GM12865 (cell line): Measurements from ENCODE around the gene RASSF4.

Source experiments
- DNase-seq: peaks from one replicate; pipeline ENCODE4 v3.0.0; 2010; ENCODE audit warnings: low read depth
- H3K4me3 ChIP-seq: 2 replicates; pipeline ENCODE4 v1.5.1; 2011; ENCODE audit warnings: mild to moderate bottlenecking, low read depth, low read length, control low read depth
- TF ChIP-seq, protein P1 (sequence below): IDR thresholded peaks from 2 replicates; pipeline ENCODE4 v1.5.1; 2011; ENCODE audit warnings: low read length, control low read depth, low read depth, inconsistent platforms; ENCODE audit not compliant: insufficient read depth; ENCODE audit errors: missing control alignments

The RASSF4 gene

DNA sequence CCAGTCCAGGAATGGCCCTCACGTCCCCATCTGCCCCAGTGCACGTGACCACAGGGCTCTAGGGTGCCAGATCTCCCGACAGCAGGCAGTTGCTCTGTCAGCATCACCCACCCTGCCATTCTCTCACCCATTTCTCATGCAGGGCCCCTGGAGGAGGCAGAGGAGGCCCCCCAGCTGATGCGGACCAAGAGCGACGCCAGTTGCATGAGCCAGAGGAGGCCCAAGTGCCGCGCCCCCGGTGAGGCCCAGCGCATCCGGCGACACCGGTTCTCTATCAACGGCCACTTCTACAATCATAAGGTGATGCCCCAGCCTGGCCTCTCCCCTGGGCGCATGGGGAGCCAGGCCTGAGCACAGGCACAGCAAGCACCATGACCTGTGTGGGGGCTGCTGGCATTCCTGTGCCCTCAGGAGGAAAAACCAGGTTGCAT is 25.1 kb downstream of the RASSF4 start:
- TF ChIP-seq, protein P1, sequence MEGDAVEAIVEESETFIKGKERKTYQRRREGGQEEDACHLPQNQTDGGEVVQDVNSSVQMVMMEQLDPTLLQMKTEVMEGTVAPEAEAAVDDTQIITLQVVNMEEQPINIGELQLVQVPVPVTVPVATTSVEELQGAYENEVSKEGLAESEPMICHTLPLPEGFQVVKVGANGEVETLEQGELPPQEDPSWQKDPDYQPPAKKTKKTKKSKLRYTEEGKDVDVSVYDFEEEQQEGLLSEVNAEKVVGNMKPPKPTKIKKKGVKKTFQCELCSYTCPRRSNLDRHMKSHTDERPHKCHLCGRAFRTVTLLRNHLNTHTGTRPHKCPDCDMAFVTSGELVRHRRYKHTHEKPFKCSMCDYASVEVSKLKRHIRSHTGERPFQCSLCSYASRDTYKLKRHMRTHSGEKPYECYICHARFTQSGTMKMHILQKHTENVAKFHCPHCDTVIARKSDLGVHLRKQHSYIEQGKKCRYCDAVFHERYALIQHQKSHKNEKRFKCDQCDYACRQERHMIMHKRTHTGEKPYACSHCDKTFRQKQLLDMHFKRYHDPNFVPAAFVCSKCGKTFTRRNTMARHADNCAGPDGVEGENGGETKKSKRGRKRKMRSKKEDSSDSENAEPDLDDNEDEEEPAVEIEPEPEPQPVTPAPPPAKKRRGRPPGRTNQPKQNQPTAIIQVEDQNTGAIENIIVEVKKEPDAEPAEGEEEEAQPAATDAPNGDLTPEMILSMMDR, result no peak
- DNase-seq, result no peak
- no peak overlapping the region for H3K4me3 ChIP-seq

DNA sequence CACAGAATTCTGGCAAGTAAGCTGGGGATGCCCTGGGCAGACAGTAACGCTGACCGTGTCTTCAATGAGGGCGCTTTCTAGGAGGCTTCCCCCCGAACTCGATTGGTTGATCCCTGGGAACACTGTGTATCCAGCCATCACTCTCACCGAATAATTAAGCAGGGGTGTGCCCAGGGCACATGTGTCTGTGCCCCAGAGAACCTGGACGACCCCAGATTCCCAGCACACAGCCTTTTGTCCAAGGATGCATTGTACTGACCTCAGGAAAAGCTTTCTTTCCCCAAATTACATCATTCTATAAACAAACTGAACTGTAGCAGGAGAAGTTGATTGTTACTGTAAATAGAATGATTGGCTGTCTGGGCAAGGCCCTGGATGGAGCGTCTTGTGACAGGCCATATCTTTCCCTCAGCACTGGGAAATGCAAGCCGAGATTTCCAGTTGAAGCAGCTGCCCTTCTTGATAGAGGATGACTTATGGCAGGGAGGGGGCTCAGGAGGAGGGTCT is 25.6 kb downstream of the RASSF4 start:
- H3K4me3 ChIP-seq, result no peak overlapping the region
- TF ChIP-seq, protein P1, result no peak
- no peak for DNase-seq

DNA sequence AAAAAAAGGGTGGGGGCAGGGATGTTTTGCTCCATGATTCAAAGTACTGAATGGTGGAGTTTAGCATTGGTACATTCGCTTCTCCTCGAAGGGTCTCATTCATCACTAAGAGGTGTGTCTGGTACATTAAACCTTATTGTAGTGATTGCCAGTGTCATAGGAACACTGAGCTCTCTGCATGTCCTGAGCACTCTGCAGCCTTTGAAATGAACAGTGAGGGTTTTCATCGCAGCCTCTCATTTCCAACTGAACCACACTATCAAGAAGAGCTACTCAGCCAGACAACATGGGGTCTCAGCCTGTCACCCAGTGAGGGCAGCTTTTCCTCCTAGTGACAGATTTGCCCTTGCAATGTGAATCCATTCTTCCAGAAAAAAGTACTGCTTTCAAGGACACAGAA is 26.6 kb downstream of the RASSF4 start:
- DNase-seq, result no peak
- no peak overlapping the region for H3K4me3 ChIP-seq
- TF ChIP-seq, protein P1, result no peak

DNA sequence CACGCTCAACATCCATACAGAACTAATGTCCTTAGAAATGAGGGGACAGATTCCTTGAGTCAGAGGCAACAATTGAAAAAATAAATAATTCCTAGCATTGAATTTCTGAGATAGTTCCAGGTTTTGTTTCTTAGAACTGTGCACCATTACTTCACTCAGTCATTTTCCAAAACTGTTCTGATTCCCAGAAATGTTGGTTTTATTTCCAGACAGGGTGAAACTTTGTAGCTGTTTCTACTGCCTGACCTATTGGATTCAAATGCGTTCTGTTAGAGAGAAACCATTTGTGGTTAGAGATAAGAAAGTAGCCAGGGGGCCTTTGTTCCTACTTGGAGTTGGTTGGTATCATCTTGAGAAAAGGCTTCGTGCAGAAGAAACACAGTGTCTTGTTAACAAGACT is 27.1 kb downstream of the RASSF4 start:
- no peak for DNase-seq
- no peak overlapping the region for H3K4me3 ChIP-seq
- TF ChIP-seq, protein P1, result no peak

DNA sequence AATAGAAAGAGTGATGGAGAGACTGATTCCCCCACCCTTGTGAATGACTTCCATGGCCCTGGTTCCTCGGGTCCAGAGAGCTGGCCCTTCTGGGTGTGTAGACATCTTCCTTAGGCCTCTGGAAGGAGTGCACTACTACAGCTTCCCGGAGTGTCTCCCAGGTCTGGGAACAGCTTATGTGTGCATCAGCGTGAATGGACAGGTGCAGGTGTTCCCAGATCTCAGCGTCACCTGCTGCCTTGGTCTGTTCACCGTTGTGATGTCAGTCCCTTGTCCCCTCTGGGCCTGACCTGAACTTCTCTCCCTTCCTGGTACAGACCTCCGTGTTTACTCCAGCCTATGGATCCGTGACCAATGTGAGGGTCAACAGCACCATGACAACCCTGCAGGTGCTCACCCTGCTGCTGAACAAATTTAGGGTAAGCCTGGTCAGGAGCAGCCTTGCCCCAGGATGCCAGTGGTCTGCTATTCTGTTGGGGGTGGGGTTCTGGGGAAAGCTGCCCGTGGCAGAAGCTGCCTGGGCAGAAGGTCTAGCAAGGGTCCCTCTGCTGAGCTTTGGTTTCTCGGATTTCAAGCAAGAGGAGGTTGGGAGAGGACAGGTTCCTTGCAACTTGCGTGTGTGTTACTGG is 29.5 kb downstream of the RASSF4 start:
- TF ChIP-seq, protein P1, result no peak
- H3K4me3 ChIP-seq, result no peak overlapping the region
- DNase-seq, result no peak

DNA sequence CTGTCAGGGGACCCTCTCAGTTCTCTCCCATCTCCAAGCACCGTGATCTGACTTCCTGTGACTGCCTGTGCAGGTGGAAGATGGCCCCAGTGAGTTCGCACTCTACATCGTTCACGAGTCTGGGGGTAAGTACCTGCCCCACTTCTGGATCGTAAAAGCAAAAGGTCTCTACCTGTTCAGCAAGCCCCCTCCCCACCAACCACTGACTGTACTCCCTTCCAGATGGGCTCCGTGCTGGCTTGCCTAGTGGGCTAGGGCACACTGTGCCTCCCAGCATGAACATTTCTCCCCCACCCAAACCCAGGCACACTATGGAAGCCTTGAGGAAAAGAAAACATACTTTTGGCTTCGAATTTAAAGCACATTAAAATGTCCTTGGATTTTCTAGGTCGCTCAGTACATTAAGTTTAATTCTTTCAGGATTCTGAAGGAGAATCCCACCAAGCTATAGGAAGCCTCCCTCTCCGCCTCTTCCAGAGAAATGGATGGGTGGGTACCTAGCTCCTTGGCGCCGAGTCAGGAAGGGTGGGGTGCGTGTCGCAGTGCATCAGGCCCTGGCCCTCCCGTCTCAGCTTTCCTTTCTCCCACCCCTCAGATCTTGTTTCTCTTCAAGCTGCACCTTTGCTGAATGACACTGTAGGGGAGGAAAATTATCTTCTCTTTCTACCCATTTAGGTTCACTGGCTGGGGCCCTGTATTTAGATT is 30.1 kb downstream of the RASSF4 start:
- DNase-seq, result no peak
- TF ChIP-seq, protein P1, result no peak
- H3K4me3 ChIP-seq, result no peak overlapping the region

DNA sequence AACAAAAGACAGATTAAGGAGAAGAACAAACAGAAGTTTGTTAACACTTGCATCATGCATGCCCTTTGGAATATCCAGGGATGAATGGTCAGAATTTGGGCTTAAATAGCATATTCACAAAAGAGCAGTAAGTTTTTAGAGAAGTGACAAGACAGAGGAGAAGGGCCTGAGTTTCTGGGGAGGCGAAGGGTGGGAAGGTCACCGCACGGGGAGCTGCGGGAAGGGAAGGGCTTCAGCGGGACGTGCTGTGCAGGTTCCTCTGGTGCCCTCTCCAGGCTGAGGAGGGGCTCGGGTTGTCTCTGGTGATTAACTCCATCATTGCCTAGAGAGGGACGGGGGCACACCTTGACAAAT is 30.7 kb downstream of the RASSF4 start:
- TF ChIP-seq, protein P1, result no peak
- no peak for DNase-seq
- H3K4me3 ChIP-seq, result no peak overlapping the region
